Esophagus muscularis mucosa (tissue), 4 donors: ENCODE data around the gene IFT81. TPM values are rescaled to one million over a fixed set of nuclear protein-coding genes. Genes with fewer than 3 reads are reported as not detected.

Source experiments
- DNase-seq: peaks from one replicate; pipeline ENCODE4 v3.0.0-alpha.2; 2017; ENCODE audit errors: extremely low spot score
- H3K27ac ChIP-seq, 4 donors: fragments of 200-600 bp; sonication (generic); replicated peaks in 1 of 4; 1 replicate in 3 of 4; 2 replicates in 1 of 4; pipeline ENCODE4 v1.5.1; 2016 to 2019; ENCODE audit warnings: mild to moderate bottlenecking in 1 of 4
- H3K27me3 ChIP-seq, 4 donors: fragments of 200-600 bp; sonication (generic); one replicate each; pipeline versions ENCODE4 v1.5.1 to v1.6.0; 2016 to 2019
- H3K36me3 ChIP-seq, 4 donors: fragments of 200-600 bp; sonication (generic); one replicate each; pipeline ENCODE4 v1.5.1; 2016 to 2019
- H3K4me1 ChIP-seq, 4 donors: fragments of 200-600 bp; sonication (generic); one replicate each; pipeline ENCODE4 v1.5.1; 2016 to 2019
- H3K4me3 ChIP-seq, 4 donors: fragments of 200-600 bp; sonication (generic); 1 replicate in 2 of 4; 2 replicates in 2 of 4; pipeline ENCODE4 v1.5.1; 2016 to 2019; ENCODE audit warnings: mild to moderate bottlenecking in 4 of 4, moderate library complexity in 1 of 4
- H3K9me3 ChIP-seq, 4 donors: fragments of 200-600 bp; sonication (generic); 1 replicate in 3 of 4; 2 replicates in 1 of 4; pipeline ENCODE4 v1.5.1; 2016 to 2019
- EP300 ChIP-seq: sonication (generic); formaldehyde crosslinking; IDR thresholded peaks from one replicate; pipeline ENCODE4 v1.6.1; 2017; ENCODE audit warnings: antibody characterized with exemption
- POLR2A ChIP-seq: fragments of 450-650 bp; IDR thresholded peaks from one replicate; pipeline ENCODE4 v1.6.1; 2017; ENCODE audit warnings: antibody characterized with exemption, moderate library complexity, mild to moderate bottlenecking, low read depth
- POLR2AphosphoS5 ChIP-seq, 2 donors: sonication (generic); formaldehyde crosslinking; IDR thresholded peaks; one replicate each; pipeline ENCODE4 v1.6.1; 2017; ENCODE audit warnings: antibody characterized with exemption in 2 of 2
- WGBS: methylation state at CpG from one replicate; pipeline ENCODE4 v1.1.5; 2018; 5-methylcytosine and 5-hydroxymethylcytosine counted together
- intact Hi-C: fragments of 100-400 bp; cut with DNase I; formaldehyde crosslinking; loops from one replicate; pipeline ENCODE4 v1.15.1; 2023
- total RNA-seq, 4 donors: library from RNA; depleted of rRNA; stranded (reverse); fragments of >200 nt; gene quantifications; one replicate each; pipeline versions ENCODE4 v1.1.0 to v1.2.1, GENCODE V29; 2016
- TF ChIP-seq, protein P1 (sequence below), 3 experiments: fragments of 200-600 bp in 2 of 3; fragments of 450-650 bp in 1 of 3; sonication (generic) in 2 of 3; IDR thresholded peaks; one replicate each; pipeline ENCODE4 v1.5.1; 2017 to 2019; ENCODE audit warnings: antibody characterized with exemption in 3 of 3, mild to moderate bottlenecking in 2 of 3, moderate library complexity in 1 of 3

IFT81 gene
- total RNA-seq, 4 donors from 2014 or later: 15.1 to 27.4 (median 15.9) TPM

DNA sequence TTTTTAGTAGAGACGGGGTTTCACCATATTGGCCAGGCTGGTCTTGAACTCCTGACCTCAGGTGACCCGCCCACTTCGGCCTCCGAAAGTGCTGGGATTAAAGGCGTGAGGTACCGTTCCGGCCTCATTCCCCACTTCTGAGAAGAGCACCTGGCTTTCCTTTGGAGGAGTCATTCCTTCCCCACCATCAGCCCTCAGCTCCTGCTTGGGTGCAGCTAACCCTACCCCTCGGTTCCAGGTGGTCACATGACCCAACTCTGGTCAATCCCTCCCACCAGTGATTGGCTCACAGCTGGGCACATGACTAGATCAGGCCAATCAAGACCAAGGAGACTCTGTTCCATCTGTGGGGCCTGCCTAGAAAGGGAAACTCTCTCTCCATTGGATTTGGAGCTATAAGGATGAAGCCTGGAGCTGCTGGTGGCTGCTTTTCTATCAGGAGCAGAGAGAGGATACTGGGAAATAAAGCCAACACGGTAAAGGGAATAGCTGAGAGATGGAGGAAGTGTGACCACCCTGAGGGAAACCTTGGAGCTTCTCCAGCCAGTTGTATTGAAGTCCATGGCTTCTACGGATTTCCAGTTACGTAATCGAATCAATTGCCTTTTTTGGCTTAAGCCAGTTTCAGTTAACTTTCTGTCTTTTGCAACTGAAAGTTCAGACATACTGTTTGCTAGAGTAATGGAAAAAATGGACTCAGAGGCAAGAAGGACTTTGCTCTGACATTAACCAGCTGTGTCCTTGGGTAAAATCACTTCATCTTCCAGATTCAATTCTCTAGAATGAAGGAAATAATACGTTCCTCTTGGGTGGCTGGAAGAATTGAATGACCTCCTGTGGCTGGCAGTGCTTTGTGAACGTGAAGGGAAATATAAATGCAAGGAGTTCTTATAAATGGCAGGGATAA, 19.7 kb upstream of the IFT81 start:
- no peaks in the 10 kb centered on the region for H3K9me3 ChIP-seq
- H3K27me3 ChIP-seq: no peaks in the 10 kb centered on the region
- H3K4me3 ChIP-seq: no peak overlapping the region
- intact Hi-C loops: loop anchor here (5.0 kb wide), 2 partner anchors 118 to 178 kb away; partner anchors contain the start of gene ATP2A2
- no peak for DNase-seq
- peaks cover 22 to 59% (median 52%) of the 10 kb centered on the region in 4 donors for H3K4me1 ChIP-seq
- peak overlapping the region; percentile 68 to 75 (median 71) for H3K27ac ChIP-seq
- TF ChIP-seq POLR2AphosphoS5 (IDR thresholded peaks at IDR 0.05) (peak; percentile 35 to 70), POLR2A (no peak)
- H3K36me3 ChIP-seq: no peaks in the 10 kb centered on the region
- WGBS: 72% methylated on average over 14 of the region's 14 CpGs

DNA sequence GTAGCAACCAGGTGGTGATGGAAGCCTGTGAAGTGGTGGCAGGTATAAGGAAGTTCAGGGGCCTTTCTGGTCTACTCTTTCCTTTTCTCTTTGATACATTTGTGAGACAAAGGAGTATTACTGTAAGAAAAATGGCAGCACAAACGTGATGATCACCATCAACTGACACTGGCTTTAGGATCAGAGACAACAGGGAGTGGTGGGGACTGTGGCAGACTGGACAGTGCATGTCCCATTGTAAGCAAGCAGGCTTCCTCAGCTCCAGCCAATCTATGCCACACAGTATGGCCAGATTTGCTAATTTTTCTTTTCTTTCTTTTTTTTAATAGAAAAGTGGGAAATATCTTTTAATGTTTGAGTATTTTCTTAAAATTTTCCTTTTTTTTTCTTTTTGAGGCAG, 19.0 kb upstream of the IFT81 start:
- Histone ChIP-seq H3K4me3 (no peak overlapping the region), H3K36me3 (no peaks in the 10 kb centered on the region), H3K27ac (peak overlapping the region; percentile 68 to 75 (median 71)), H3K27me3 (no peaks in the 10 kb centered on the region), H3K9me3 (no peaks in the 10 kb centered on the region), H3K4me1 (peaks cover 26 to 65% (median 57%) of the 10 kb centered on the region in 4 donors)
- intact Hi-C loops: no loop called here
- WGBS: 68% methylated on average over 1 of the region's 1 CpG
- DNase-seq: no peak
- no peak for TF ChIP-seq POLR2A
- TF ChIP-seq, protein P1, sequence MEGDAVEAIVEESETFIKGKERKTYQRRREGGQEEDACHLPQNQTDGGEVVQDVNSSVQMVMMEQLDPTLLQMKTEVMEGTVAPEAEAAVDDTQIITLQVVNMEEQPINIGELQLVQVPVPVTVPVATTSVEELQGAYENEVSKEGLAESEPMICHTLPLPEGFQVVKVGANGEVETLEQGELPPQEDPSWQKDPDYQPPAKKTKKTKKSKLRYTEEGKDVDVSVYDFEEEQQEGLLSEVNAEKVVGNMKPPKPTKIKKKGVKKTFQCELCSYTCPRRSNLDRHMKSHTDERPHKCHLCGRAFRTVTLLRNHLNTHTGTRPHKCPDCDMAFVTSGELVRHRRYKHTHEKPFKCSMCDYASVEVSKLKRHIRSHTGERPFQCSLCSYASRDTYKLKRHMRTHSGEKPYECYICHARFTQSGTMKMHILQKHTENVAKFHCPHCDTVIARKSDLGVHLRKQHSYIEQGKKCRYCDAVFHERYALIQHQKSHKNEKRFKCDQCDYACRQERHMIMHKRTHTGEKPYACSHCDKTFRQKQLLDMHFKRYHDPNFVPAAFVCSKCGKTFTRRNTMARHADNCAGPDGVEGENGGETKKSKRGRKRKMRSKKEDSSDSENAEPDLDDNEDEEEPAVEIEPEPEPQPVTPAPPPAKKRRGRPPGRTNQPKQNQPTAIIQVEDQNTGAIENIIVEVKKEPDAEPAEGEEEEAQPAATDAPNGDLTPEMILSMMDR (IDR thresholded peaks at IDR 0.05): no peak

DNA sequence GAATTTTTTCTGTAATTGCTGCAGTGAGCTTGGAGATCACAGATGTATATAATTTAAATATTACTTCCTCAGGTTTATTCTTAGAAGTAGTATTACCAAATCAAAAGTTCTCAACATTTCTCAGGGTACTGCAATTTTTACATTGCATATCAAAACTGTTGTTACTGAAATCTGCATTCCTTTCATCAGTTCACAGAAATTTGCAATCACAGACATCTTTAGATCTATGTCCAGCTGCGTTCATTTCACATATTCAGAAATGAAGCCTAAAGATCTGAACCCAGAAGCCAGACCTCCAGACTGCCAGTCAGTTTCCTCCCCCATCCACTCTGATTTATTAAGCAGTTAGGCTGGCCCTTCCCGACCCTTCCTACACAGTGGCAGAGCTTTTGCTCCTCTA, 18.2 kb upstream of the IFT81 start:
- no peak for DNase-seq
- Histone ChIP-seq H3K27ac (peak overlapping the region in 1 of 4 donors; percentile 89), H3K9me3 (no peaks in the 10 kb centered on the region), H3K27me3 (no peaks in the 10 kb centered on the region), H3K4me3 (no peak overlapping the region), H3K4me1 (peaks cover 21 to 60% (median 56%) of the 10 kb centered on the region in 4 donors), H3K36me3 (no peaks in the 10 kb centered on the region)
- intact Hi-C loops: no loop called here
- WGBS: 70% methylated on average over 2 of the region's 2 CpGs
- TF ChIP-seq POLR2AphosphoS5 (IDR thresholded peaks at IDR 0.05) (no peak), EP300 (no peak), POLR2A (no peak)
- TF ChIP-seq, protein P1 (IDR thresholded peaks at IDR 0.05): no peak

DNA sequence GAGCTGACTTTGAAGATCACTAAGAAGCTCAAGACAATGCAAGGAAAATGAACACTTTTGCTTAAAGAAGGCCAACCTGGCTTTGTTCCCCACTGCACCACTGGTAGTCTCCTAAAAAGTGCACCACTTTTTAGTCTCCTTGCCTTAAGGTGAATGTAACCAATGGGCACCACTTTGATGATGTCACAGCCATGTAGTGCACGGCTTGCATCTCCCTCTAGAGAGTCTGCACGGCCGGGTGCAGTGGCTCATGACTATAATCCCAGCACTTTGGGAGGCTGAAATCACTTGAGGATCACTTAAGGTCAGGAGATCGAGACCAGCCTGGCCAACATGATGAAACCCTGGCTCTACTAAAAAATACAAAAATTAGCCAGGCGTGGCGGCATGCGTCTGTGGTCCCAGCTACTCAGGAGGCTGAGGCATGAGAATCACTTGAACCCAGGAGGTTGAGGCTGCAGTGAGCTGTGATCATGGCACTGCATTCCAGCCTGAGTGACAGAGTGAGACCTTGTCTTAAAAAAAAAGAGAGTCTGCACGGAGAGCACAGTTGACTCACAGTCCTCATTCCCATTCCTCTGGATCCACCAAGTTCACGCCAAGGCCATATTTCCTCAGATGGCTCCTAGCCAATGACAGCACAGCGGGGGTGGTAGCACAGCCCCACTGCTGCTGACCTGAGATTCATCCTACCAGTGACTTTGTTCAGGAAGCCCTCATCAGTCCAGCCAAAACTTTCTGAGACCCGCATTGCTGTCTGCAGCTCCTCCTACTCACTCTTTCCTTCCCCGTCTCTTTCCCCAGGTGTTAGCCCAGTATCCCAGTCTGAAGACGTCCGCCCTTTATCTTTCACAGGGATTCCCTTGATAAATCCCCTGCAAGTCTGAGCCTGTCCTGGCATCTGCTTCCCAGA, 16.5 kb upstream of the IFT81 start:
- DNase-seq: no peak
- intact Hi-C loops: no loop called here
- no peaks in the 10 kb centered on the region for H3K27me3 ChIP-seq
- H3K9me3 ChIP-seq: no peaks in the 10 kb centered on the region
- no peaks in the 10 kb centered on the region for H3K36me3 ChIP-seq
- no peak for TF ChIP-seq EP300
- TF ChIP-seq, protein P1 (IDR thresholded peaks at IDR 0.05): no peak
- TF ChIP-seq POLR2A: no peak
- TF ChIP-seq POLR2AphosphoS5 (IDR thresholded peaks at IDR 0.05): peak in 1 of 2 donors; percentile 45
- H3K27ac ChIP-seq: peak overlapping the region; percentile 82 to 90 (median 88)
- H3K4me1 ChIP-seq: peaks cover 21 to 66% (median 64%) of the 10 kb centered on the region in 4 donors
- WGBS: 72% methylated on average over 14 of the region's 14 CpGs
- no peak overlapping the region for H3K4me3 ChIP-seq
